Astrocyte (in vitro differentiated cells and primary cell): ENCODE results near the gene PSME4. TPM values are rescaled to one million over a fixed set of nuclear protein-coding genes. Genes with fewer than 3 reads are reported as not detected.

Experiments used
- DNase-seq: peaks from one replicate; pipeline ENCODE4 v3.0.0-alpha.2; 2010; ENCODE audit warnings: low read depth
- FAIRE-seq: peaks from 2 replicates; lab custom pipeline; 2011; peaks lifted over from hg19 to GRCh38; lab: Jason Lieb, UNC
- H2AFZ ChIP-seq: 2 replicates; pipeline ENCODE4 v1.6.0; 2012; ENCODE audit warnings: low read depth, low read length, inconsistent platforms
- H3K27ac ChIP-seq: 2 replicates; pipeline ENCODE4 v1.5.1; 2011; ENCODE audit warnings: low read depth, low read length, inconsistent platforms
- H3K27me3 ChIP-seq: 2 replicates; pipeline ENCODE4 v1.6.0; 2011; ENCODE audit warnings: low read length, inconsistent platforms; ENCODE audit not compliant: insufficient read depth
- H3K36me3 ChIP-seq: 2 replicates; pipeline ENCODE4 v1.5.1; 2011; ENCODE audit warnings: low read length, inconsistent platforms; ENCODE audit not compliant: insufficient read depth
- H3K4me1 ChIP-seq: 2 replicates; pipeline ENCODE4 v1.5.1; 2011; ENCODE audit warnings: low read length, inconsistent platforms; ENCODE audit not compliant: insufficient read depth
- H3K4me2 ChIP-seq: 2 replicates; pipeline ENCODE4 v1.6.0; 2012; ENCODE audit warnings: low read length, inconsistent platforms
- H3K4me3 ChIP-seq: 2 replicates; pipeline ENCODE4 v1.5.1; 2011; ENCODE audit warnings: low read depth, mild to moderate bottlenecking, low read length, inconsistent platforms; ENCODE audit not compliant: insufficient read depth
- H3K79me2 ChIP-seq: 2 replicates; pipeline ENCODE4 v1.6.0; 2012; ENCODE audit warnings: mild to moderate bottlenecking, low read length, inconsistent platforms; ENCODE audit not compliant: insufficient read depth
- H3K9ac ChIP-seq: 2 replicates; pipeline ENCODE4 v1.6.0; 2012; ENCODE audit warnings: mild to moderate bottlenecking, low read length, inconsistent platforms
- H3K9me3 ChIP-seq: 2 replicates; pipeline ENCODE4 v1.5.1; 2012; ENCODE audit warnings: low read depth, mild to moderate bottlenecking, low read length, inconsistent platforms; ENCODE audit not compliant: insufficient read depth
- H4K20me1 ChIP-seq: 2 replicates; pipeline ENCODE4 v1.6.0; 2012; ENCODE audit warnings: low read length, inconsistent platforms; ENCODE audit not compliant: insufficient read depth
- H3K27ac Mint-ChIP-seq: one replicate; pipeline ENCODE4 v1.8.0; 2021; ENCODE audit warnings: mild to moderate bottlenecking, mixed read lengths; ENCODE audit not compliant: unreplicated experiment
- H3K27me3 Mint-ChIP-seq: one replicate; pipeline ENCODE4 v1.8.0; 2021; ENCODE audit warnings: low read depth, mixed read lengths; ENCODE audit not compliant: unreplicated experiment
- H3K36me3 Mint-ChIP-seq: one replicate; pipeline ENCODE4 v1.8.0; 2021; ENCODE audit warnings: low read depth, mixed read lengths; ENCODE audit not compliant: unreplicated experiment
- H3K4me1 Mint-ChIP-seq: one replicate; pipeline ENCODE4 v1.8.0; 2021; ENCODE audit warnings: low read depth, mixed read lengths; ENCODE audit not compliant: unreplicated experiment
- H3K4me3 Mint-ChIP-seq: one replicate; pipeline ENCODE4 v1.8.0; 2021; ENCODE audit warnings: mild to moderate bottlenecking, moderate library complexity, mixed read lengths; ENCODE audit not compliant: unreplicated experiment
- H3K9me3 Mint-ChIP-seq: one replicate; pipeline ENCODE4 v1.8.0; 2021; ENCODE audit warnings: mild to moderate bottlenecking, mixed read lengths; ENCODE audit not compliant: unreplicated experiment
- CTCF ChIP-seq: IDR thresholded peaks from 2 replicates; pipeline ENCODE4 v1.5.1; 2011; ENCODE audit warnings: low read depth, mild to moderate bottlenecking, inconsistent platforms, low read length, moderate library complexity; ENCODE audit not compliant: insufficient read depth
- EZH2 ChIP-seq: IDR thresholded peaks from 2 replicates; pipeline ENCODE4 v1.6.1; 2012; ENCODE audit warnings: mild to moderate bottlenecking, low read length, inconsistent platforms; ENCODE audit not compliant: insufficient read depth
- total RNA-seq: library from RNA; stranded (reverse); gene quantifications from 2 replicates; pipeline ENCODE4 v1.2.1, GENCODE V29; 2021

PSME4 gene
- total RNA-seq, 1 donor from 2014 or later, result 110 TPM

- no peaks in the 10 kb centered on the region for H3K4me1 Mint-ChIP-seq
- no peak for DNase-seq
- H3K36me3 Mint-ChIP-seq, result peaks cover 2% of the 10 kb centered on the region
- no peaks in the 10 kb centered on the region for H3K79me2 ChIP-seq
- no peaks in the 10 kb centered on the region for H3K27me3 ChIP-seq
- TF ChIP-seq EZH2, result no peak
- TF ChIP-seq CTCF, result no peak
- no peak overlapping the region for H3K9ac ChIP-seq
- peaks cover 4% of the 10 kb centered on the region for H3K4me1 ChIP-seq
- H3K27me3 Mint-ChIP-seq, result no peaks in the 10 kb centered on the region
- no peak overlapping the region for H3K27ac Mint-ChIP-seq
- FAIRE-seq, result no peak
- no peaks in the 10 kb centered on the region for H3K9me3 ChIP-seq
- no peak overlapping the region for H3K27ac ChIP-seq
- no peak overlapping the region for H2AFZ ChIP-seq
- no peak overlapping the region for H3K4me3 ChIP-seq
- H4K20me1 ChIP-seq, result no peaks in the 10 kb centered on the region
- no peak overlapping the region for H3K4me3 Mint-ChIP-seq
- no peaks in the 10 kb centered on the region for H3K9me3 Mint-ChIP-seq
- no peaks in the 10 kb centered on the region for H3K36me3 ChIP-seq
- H3K4me2 ChIP-seq, result no peak overlapping the region
Observed at GRCh38 chr2:53989210-53989862, 18.5 kb upstream of the PSME4 start.

GRCh38 chr2:53987336-53987921 lies 16.6 kb upstream of the PSME4 start:
- TF ChIP-seq CTCF (no peak), EZH2 (no peak)
- Mint-ChIP-seq H3K27ac (no peak overlapping the region), H3K27me3 (no peaks in the 10 kb centered on the region), H3K36me3 (peaks cover 7% of the 10 kb centered on the region), H3K9me3 (no peaks in the 10 kb centered on the region), H3K4me1 (no peaks in the 10 kb centered on the region), H3K4me3 (no peak overlapping the region)
- Histone ChIP-seq H3K9me3 (no peaks in the 10 kb centered on the region), H4K20me1 (no peaks in the 10 kb centered on the region), H3K79me2 (no peaks in the 10 kb centered on the region), H3K36me3 (no peaks in the 10 kb centered on the region), H3K4me2 (peak overlapping the region; percentile 18), H3K9ac (no peak overlapping the region), H3K27ac (peak overlapping the region; percentile 19), H2AFZ (no peak overlapping the region), H3K4me1 (peaks cover 4% of the 10 kb centered on the region), H3K4me3 (no peak overlapping the region), H3K27me3 (no peaks in the 10 kb centered on the region)
- peak; percentile 90 for DNase-seq
- FAIRE-seq, result no peak

GRCh38 chr2:53985646-53986045 lies 14.9 kb upstream of the PSME4 start:
- TF ChIP-seq EZH2, result no peak
- TF ChIP-seq CTCF, result no peak
- Mint-ChIP-seq H3K4me1 (no peaks in the 10 kb centered on the region), H3K9me3 (peaks cover 1% of the 10 kb centered on the region), H3K27me3 (no peaks in the 10 kb centered on the region), H3K27ac (no peak overlapping the region), H3K4me3 (no peak overlapping the region), H3K36me3 (peaks cover 13% of the 10 kb centered on the region)
- Histone ChIP-seq H2AFZ (no peak overlapping the region), H3K4me3 (no peak overlapping the region), H3K4me1 (peaks cover 4% of the 10 kb centered on the region), H3K9ac (no peak overlapping the region), H4K20me1 (no peaks in the 10 kb centered on the region), H3K79me2 (no peaks in the 10 kb centered on the region), H3K9me3 (no peaks in the 10 kb centered on the region), H3K36me3 (no peaks in the 10 kb centered on the region), H3K27me3 (no peaks in the 10 kb centered on the region), H3K4me2 (no peak overlapping the region), H3K27ac (no peak overlapping the region)
- DNase-seq, result no peak
- FAIRE-seq, result no peak
